ENCODE measurements around the gene PIPOX.

The PIPOX gene

GRCh38 chr17:29089601-29090044, 46.7 kb downstream of the PIPOX start:
- no peaks in the 10 kb centered on the region for H4K20me1 ChIP-seq (ENCODE audit: control insufficient read depth, insufficient read depth, low read depth, low read length)
- no peaks in the 10 kb centered on the region for H3K27me3 ChIP-seq (ENCODE audit: control insufficient read depth, low read length)
- no peak overlapping the region for H3K27ac ChIP-seq (ENCODE audit: low read depth, low read length)
- no peaks in the 10 kb centered on the region for H3K4me1 ChIP-seq (ENCODE audit: control insufficient read depth, low read length)
- H3K9me3 ChIP-seq (ENCODE audit: control insufficient read depth, insufficient read depth, low read length) = no peaks in the 10 kb centered on the region
- no peak overlapping the region for H3K4me2 ChIP-seq (ENCODE audit: low read length)
- no peaks in the 10 kb centered on the region for H3K79me2 ChIP-seq (ENCODE audit: control insufficient read depth, low read length)
- H3F3A ChIP-seq (ENCODE audit: control insufficient read depth, insufficient read depth) = no peaks in the 10 kb centered on the region
- peaks cover 64% of the 10 kb centered on the region for H3K36me3 ChIP-seq (ENCODE audit: control insufficient read depth, low read length)
- no peak for TF ChIP-seq CTCF (IDR thresholded peaks at IDR 0.05; ENCODE audit: low read depth, low read length, poor library complexity, severe bottlenecking)
- H3K9me2 ChIP-seq (replicated peaks; ENCODE audit: control insufficient read depth, low read length) = no peaks in the 10 kb centered on the region
- no peak overlapping the region for H3K4me3 ChIP-seq (ENCODE audit: low read length)

- Histone ChIP-seq H3K4me2 (ENCODE audit: low read length) (no peak overlapping the region), H3K27ac (ENCODE audit: low read depth, low read length) (no peak overlapping the region), H3K27me3 (ENCODE audit: control insufficient read depth, low read length) (no peaks in the 10 kb centered on the region), H3K4me3 (ENCODE audit: low read length) (no peak overlapping the region), H4K20me1 (ENCODE audit: control insufficient read depth, insufficient read depth, low read depth, low read length) (no peaks in the 10 kb centered on the region), H3K36me3 (ENCODE audit: control insufficient read depth, low read length) (peaks cover 67% of the 10 kb centered on the region), H3K9me2 (replicated peaks; ENCODE audit: control insufficient read depth, low read length) (no peaks in the 10 kb centered on the region), H3F3A (ENCODE audit: control insufficient read depth, insufficient read depth) (no peaks in the 10 kb centered on the region), H3K4me1 (ENCODE audit: control insufficient read depth, low read length) (no peaks in the 10 kb centered on the region), H3K79me2 (ENCODE audit: control insufficient read depth, low read length) (no peaks in the 10 kb centered on the region), H3K9me3 (ENCODE audit: control insufficient read depth, insufficient read depth, low read length) (no peaks in the 10 kb centered on the region)
- TF ChIP-seq EZH2phosphoT487 (IDR thresholded peaks at IDR 0.05; ENCODE audit: borderline replicate concordance, low read length) (no peak), CTCF (IDR thresholded peaks at IDR 0.05; ENCODE audit: low read depth, low read length, poor library complexity, severe bottlenecking) (no peak)
These were observed 47.2 kb downstream of the PIPOX start for GRCh38 chr17:29090108-29090507.

GRCh38 chr17:29090750-29091605, 48.0 kb downstream of the PIPOX start:
- H3F3A ChIP-seq (ENCODE audit: control insufficient read depth, insufficient read depth) = no peaks in the 10 kb centered on the region
- peaks cover 66% of the 10 kb centered on the region for H3K36me3 ChIP-seq (ENCODE audit: control insufficient read depth, low read length)

More at GRCh38 chr17:29090750-29091605, 48.0 kb downstream of the PIPOX start:
- H3K27me3 ChIP-seq (ENCODE audit: control insufficient read depth, low read length) = no peaks in the 10 kb centered on the region
- no peaks in the 10 kb centered on the region for H4K20me1 ChIP-seq (ENCODE audit: control insufficient read depth, insufficient read depth, low read depth, low read length)
- H3K79me2 ChIP-seq (ENCODE audit: control insufficient read depth, low read length) = no peaks in the 10 kb centered on the region
- H3K4me1 ChIP-seq (ENCODE audit: control insufficient read depth, low read length) = no peaks in the 10 kb centered on the region
- no peak overlapping the region for H3K4me2 ChIP-seq (ENCODE audit: low read length)
- no peak for TF ChIP-seq CTCF (IDR thresholded peaks at IDR 0.05; ENCODE audit: low read depth, low read length, poor library complexity, severe bottlenecking)
- TF ChIP-seq EZH2phosphoT487 (IDR thresholded peaks at IDR 0.05; ENCODE audit: borderline replicate concordance, low read length) = no peak
- no peaks in the 10 kb centered on the region for H3K9me3 ChIP-seq (ENCODE audit: control insufficient read depth, insufficient read depth, low read length)
- H3K9me2 ChIP-seq (replicated peaks; ENCODE audit: control insufficient read depth, low read length) = no peaks in the 10 kb centered on the region
- H3K4me3 ChIP-seq (ENCODE audit: low read length) = no peak overlapping the region
- H3K27ac ChIP-seq (ENCODE audit: low read depth, low read length) = no peak overlapping the region

Measured in DOHH2 (cell line).